ENCODE measurements around the gene CASP3.

The CASP3 gene

GRCh38 chr4:184641451-184641850 lies 7.8 kb downstream of the CASP3 start:
- no peak for TF ChIP-seq RAD21 (IDR thresholded peaks at IDR 0.05; ENCODE audit: low read depth)
- TF ChIP-seq CEBPB (IDR thresholded peaks at IDR 0.05), result no peak
- no peak for TF ChIP-seq TEAD4 (IDR thresholded peaks at IDR 0.05)
- TF ChIP-seq NFIC (IDR thresholded peaks at IDR 0.05), result no peak
- TF ChIP-seq YY1 (IDR thresholded peaks at IDR 0.05; ENCODE audit: low read depth), result no peak
- TF ChIP-seq MAX (IDR thresholded peaks at IDR 0.05), result no peak
- TF ChIP-seq, protein P1, sequence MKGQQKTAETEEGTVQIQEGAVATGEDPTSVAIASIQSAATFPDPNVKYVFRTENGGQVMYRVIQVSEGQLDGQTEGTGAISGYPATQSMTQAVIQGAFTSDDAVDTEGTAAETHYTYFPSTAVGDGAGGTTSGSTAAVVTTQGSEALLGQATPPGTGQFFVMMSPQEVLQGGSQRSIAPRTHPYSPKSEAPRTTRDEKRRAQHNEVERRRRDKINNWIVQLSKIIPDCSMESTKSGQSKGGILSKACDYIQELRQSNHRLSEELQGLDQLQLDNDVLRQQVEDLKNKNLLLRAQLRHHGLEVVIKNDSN (IDR thresholded peaks at IDR 0.05), result no peak
- no peak for TF ChIP-seq EGR1 (IDR thresholded peaks at IDR 0.05)
- no peak for TF ChIP-seq FOXM1 (IDR thresholded peaks at IDR 0.05; ENCODE audit: borderline replicate concordance, low read depth)
- TF ChIP-seq EP300 (IDR thresholded peaks at IDR 0.05; ENCODE audit: borderline replicate concordance), result no peak
- no peak for TF ChIP-seq ZBTB7A (IDR thresholded peaks at IDR 0.05; ENCODE audit: low read depth)
- TF ChIP-seq, protein P2, sequence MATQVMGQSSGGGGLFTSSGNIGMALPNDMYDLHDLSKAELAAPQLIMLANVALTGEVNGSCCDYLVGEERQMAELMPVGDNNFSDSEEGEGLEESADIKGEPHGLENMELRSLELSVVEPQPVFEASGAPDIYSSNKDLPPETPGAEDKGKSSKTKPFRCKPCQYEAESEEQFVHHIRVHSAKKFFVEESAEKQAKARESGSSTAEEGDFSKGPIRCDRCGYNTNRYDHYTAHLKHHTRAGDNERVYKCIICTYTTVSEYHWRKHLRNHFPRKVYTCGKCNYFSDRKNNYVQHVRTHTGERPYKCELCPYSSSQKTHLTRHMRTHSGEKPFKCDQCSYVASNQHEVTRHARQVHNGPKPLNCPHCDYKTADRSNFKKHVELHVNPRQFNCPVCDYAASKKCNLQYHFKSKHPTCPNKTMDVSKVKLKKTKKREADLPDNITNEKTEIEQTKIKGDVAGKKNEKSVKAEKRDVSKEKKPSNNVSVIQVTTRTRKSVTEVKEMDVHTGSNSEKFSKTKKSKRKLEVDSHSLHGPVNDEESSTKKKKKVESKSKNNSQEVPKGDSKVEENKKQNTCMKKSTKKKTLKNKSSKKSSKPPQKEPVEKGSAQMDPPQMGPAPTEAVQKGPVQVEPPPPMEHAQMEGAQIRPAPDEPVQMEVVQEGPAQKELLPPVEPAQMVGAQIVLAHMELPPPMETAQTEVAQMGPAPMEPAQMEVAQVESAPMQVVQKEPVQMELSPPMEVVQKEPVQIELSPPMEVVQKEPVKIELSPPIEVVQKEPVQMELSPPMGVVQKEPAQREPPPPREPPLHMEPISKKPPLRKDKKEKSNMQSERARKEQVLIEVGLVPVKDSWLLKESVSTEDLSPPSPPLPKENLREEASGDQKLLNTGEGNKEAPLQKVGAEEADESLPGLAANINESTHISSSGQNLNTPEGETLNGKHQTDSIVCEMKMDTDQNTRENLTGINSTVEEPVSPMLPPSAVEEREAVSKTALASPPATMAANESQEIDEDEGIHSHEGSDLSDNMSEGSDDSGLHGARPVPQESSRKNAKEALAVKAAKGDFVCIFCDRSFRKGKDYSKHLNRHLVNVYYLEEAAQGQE (IDR thresholded peaks at IDR 0.05; ENCODE audit: low read depth), result no peak
- TF ChIP-seq TCF12 (IDR thresholded peaks at IDR 0.05; ENCODE audit: low read depth), result no peak
- TF ChIP-seq CREB1 (IDR thresholded peaks at IDR 0.05; ENCODE audit: low read depth), result no peak
- TF ChIP-seq TAF1 (IDR thresholded peaks at IDR 0.05; ENCODE audit: low read depth), result no peak

- TF ChIP-seq NFIC (IDR thresholded peaks at IDR 0.05) (no peak), EGR1 (IDR thresholded peaks at IDR 0.05) (no peak), TEAD4 (IDR thresholded peaks at IDR 0.05) (no peak), YY1 (IDR thresholded peaks at IDR 0.05; ENCODE audit: low read depth) (no peak), EP300 (IDR thresholded peaks at IDR 0.05; ENCODE audit: borderline replicate concordance) (no peak), MAX (IDR thresholded peaks at IDR 0.05) (no peak), TAF1 (IDR thresholded peaks at IDR 0.05; ENCODE audit: low read depth) (no peak)
These were observed 8.2 kb downstream of the CASP3 start for GRCh38 chr4:184641022-184641421.

DNA sequence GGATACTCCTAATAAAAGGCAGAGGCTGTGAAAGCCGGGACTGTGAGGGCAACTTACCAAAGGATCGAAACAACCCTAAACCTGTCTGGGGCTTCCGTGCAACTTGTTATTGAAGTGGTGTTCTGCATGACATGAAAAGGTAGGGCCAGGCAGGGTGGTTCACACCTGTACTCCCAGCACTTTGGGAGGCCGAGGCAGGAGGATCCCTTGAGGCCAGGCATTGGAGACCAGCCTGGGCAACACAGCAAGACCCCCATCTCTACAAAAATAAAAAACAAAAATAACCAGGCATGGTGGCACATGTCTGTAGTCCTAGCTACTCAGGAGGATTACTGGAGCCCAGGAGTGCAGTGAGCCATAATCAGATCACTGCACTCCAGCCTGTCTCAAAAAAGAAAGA lies 12.3 kb downstream of the CASP3 start:
- TF ChIP-seq TAF1 (IDR thresholded peaks at IDR 0.05; ENCODE audit: low read depth), result no peak
- no peak for TF ChIP-seq EP300 (IDR thresholded peaks at IDR 0.05; ENCODE audit: borderline replicate concordance)
- no peak for TF ChIP-seq TCF12 (IDR thresholded peaks at IDR 0.05; ENCODE audit: low read depth)
- no peak for TF ChIP-seq MAX (IDR thresholded peaks at IDR 0.05)

GRCh38 chr4:184636144-184636543 lies 13.1 kb downstream of the CASP3 start:
- TF ChIP-seq YY1 (IDR thresholded peaks at IDR 0.05; ENCODE audit: low read depth) (no peak), TEAD4 (IDR thresholded peaks at IDR 0.05) (no peak), FOXM1 (IDR thresholded peaks at IDR 0.05; ENCODE audit: borderline replicate concordance, low read depth) (no peak), MAX (IDR thresholded peaks at IDR 0.05) (no peak), EP300 (IDR thresholded peaks at IDR 0.05; ENCODE audit: borderline replicate concordance) (no peak), CEBPB (IDR thresholded peaks at IDR 0.05) (no peak), ZBTB7A (IDR thresholded peaks at IDR 0.05; ENCODE audit: low read depth) (no peak), NFIC (IDR thresholded peaks at IDR 0.05) (no peak), TCF12 (IDR thresholded peaks at IDR 0.05; ENCODE audit: low read depth) (no peak), RAD21 (IDR thresholded peaks at IDR 0.05; ENCODE audit: low read depth) (no peak), TAF1 (IDR thresholded peaks at IDR 0.05; ENCODE audit: low read depth) (no peak), EGR1 (IDR thresholded peaks at IDR 0.05) (no peak)
- TF ChIP-seq, protein P2 (IDR thresholded peaks at IDR 0.05; ENCODE audit: low read depth), result no peak

GRCh38 chr4:184635381-184635780 lies 13.9 kb downstream of the CASP3 start:
- TF ChIP-seq RAD21 (IDR thresholded peaks at IDR 0.05; ENCODE audit: low read depth) (no peak), EGR1 (IDR thresholded peaks at IDR 0.05) (no peak), CEBPB (IDR thresholded peaks at IDR 0.05) (no peak), EP300 (IDR thresholded peaks at IDR 0.05; ENCODE audit: borderline replicate concordance) (no peak), FOXM1 (IDR thresholded peaks at IDR 0.05; ENCODE audit: borderline replicate concordance, low read depth) (no peak)
- TF ChIP-seq, protein P2 (IDR thresholded peaks at IDR 0.05; ENCODE audit: low read depth), result no peak
